Activated naive CD8-positive, alpha-beta T cell (primary cell): Measurements from ENCODE around the gene EVL.

Experiments used
- H3K27ac Mint-ChIP-seq: one replicate; pipeline ENCODE4 v1.8.0; 2021; ENCODE audit warnings: mixed read lengths
- H3K27me3 Mint-ChIP-seq: one replicate; pipeline ENCODE4 v1.8.0; 2021; ENCODE audit warnings: mixed read lengths
- H3K36me3 Mint-ChIP-seq: one replicate; pipeline ENCODE4 v1.8.0; 2021; ENCODE audit warnings: mixed read lengths
- H3K4me1 Mint-ChIP-seq: one replicate; pipeline ENCODE4 v1.8.0; 2021; ENCODE audit warnings: low read depth, mixed read lengths
- H3K4me3 Mint-ChIP-seq: one replicate; pipeline ENCODE4 v1.8.0; 2021; ENCODE audit warnings: mild to moderate bottlenecking, mixed read lengths
- H3K9me3 Mint-ChIP-seq: one replicate; pipeline ENCODE4 v1.8.0; 2021; ENCODE audit warnings: low read depth, mixed read lengths

The EVL gene

DNA sequence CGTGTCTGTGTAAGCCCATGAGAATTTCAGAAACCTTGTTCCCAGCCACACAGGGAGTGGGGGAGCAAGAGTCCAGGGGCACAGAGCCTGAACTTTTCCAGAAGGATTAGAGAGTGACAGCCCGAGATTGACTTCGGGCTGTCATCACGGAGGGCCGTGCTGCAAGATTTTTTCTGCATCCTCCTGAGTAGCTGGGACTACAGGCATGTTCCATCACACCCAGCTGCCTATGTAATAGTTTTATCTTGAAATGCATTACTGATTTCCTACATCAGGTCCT, 14.4 kb downstream of the EVL start:
- H3K36me3 Mint-ChIP-seq = peaks cover 10% of the 10 kb centered on the region
- H3K27me3 Mint-ChIP-seq = no peaks in the 10 kb centered on the region
- peaks cover 97% of the 10 kb centered on the region for H3K4me1 Mint-ChIP-seq
- no peaks in the 10 kb centered on the region for H3K9me3 Mint-ChIP-seq
- peak overlapping the region; percentile 88 for H3K4me3 Mint-ChIP-seq
- peak overlapping the region; percentile 99 for H3K27ac Mint-ChIP-seq

DNA sequence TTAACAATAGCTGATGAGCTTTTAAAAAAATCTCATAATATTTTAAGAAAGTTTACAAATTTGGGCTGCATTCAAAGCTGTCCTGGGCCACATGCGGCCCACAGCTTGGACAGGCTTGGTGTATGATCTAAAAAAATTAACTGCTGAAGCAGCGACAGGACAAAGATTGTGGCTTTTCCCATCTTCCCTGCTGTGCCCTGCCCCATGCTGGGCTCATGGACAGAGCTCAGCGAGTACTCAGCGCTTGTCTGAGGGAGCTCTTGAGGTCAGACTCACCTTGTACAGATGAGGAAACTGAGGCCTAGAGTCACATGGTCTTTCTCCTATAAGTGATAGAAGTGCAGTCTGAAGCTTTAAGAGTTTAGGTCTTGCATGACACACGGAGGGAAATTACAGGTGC, 15.0 kb downstream of the EVL start:
- Mint-ChIP-seq H3K36me3 (peaks cover 13% of the 10 kb centered on the region), H3K9me3 (no peaks in the 10 kb centered on the region), H3K4me3 (peak overlapping the region; percentile 88), H3K27ac (peak overlapping the region; percentile 99), H3K4me1 (peaks cover 97% of the 10 kb centered on the region), H3K27me3 (no peaks in the 10 kb centered on the region)

DNA sequence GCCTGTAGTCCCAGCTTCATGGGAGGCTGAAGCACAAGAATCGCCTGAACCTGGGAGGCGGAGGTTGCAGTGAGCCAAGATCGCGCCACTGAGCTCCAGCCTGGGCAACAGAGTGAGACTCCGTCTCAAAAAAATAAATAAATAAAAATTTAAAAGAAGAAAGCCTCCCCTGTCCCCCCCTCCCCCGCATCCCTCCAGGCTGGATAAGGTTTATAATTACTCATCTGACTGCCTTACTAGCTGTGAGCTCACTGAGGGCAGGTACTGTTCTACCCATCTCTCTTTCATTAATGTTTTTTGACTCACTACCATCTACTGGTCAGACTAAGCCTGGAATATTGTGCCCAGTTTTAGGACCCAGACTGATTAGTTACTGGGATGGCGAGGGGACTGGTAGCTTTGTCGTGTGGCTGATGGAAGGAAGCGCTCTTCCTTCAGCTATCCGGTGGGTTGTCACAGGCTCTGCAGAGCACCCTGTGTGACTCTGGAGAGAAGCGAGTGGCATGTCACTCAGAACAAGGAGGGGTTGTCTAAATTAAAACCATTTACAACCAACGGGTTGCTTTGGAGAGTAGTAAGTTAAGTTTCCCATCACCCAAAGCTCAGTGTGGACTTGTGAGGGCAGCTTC, 16.9 kb downstream of the EVL start:
- Mint-ChIP-seq H3K27ac (peak overlapping the region; percentile 99), H3K36me3 (peaks cover 21% of the 10 kb centered on the region)

DNA sequence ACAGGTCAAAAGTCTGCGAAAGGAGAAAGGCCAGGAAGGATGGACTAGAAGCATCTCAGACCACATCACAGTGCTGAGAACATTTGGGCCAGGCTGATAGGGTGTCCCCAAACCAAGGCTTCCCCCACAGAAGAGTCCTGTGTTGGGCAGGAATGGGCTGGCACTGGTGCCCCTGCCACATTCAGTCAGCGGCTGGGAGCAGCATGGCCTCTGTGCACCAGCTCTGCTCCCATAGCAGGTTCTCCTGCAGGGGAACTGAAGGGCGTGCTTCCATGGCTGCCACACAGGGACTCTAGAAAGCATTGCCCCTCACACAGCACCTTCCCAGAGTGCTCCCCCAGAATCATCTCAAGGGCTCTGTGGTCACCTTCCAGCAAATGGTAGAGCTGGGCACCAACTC, 17.5 kb downstream of the EVL start:
- Mint-ChIP-seq H3K27me3 (no peaks in the 10 kb centered on the region), H3K4me1 (peaks cover 95% of the 10 kb centered on the region), H3K27ac (peak overlapping the region; percentile 99), H3K9me3 (no peaks in the 10 kb centered on the region), H3K4me3 (peak overlapping the region; percentile 86), H3K36me3 (peaks cover 20% of the 10 kb centered on the region)

More for the DNA sequence above, 16.9 kb downstream of the EVL start:
- H3K4me1 Mint-ChIP-seq = peaks cover 96% of the 10 kb centered on the region
- H3K27me3 Mint-ChIP-seq = no peaks in the 10 kb centered on the region
- no peaks in the 10 kb centered on the region for H3K9me3 Mint-ChIP-seq
- H3K4me3 Mint-ChIP-seq = peak overlapping the region; percentile 86

DNA sequence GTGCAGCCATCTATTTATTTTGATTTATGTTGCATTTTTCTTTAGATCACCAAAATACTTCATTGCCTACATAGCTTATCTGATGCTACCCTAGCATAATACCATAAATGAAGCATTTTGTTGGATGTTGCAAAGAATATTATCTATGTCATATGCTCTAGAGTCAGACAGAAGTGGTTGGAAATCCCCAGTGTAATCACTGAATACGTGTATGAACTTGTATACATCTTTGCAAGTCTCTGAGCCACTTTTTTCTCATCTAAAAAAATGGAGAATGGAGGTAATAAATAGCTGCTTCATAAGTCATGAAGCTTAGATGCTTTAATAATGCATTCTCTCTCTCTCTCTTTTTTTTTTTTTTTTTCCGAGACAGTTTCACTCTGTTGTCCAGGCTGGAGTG, 18.5 kb downstream of the EVL start:
- H3K9me3 Mint-ChIP-seq = no peaks in the 10 kb centered on the region
- H3K27me3 Mint-ChIP-seq = no peaks in the 10 kb centered on the region
- H3K4me1 Mint-ChIP-seq = peaks cover 96% of the 10 kb centered on the region
- peak overlapping the region; percentile 99 for H3K27ac Mint-ChIP-seq
- H3K36me3 Mint-ChIP-seq = peaks cover 22% of the 10 kb centered on the region
- peak overlapping the region; percentile 86 for H3K4me3 Mint-ChIP-seq

DNA sequence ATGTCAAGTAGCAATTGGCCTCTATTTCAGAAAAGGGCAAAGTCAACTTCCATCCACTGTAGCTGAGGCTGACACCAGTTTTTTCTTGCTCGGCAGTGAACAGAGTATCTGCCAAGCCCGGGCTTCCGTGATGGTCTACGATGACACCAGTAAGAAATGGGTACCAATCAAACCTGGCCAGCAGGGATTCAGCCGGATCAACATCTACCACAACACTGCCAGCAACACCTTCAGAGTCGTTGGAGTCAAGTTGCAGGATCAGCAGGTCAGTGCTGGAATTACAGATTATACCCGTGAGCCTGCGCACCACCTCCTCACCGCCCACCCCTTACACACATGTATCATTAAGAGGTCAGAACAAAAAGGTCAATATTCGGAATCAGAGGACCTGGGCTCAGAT, 19.4 kb downstream of the EVL start:
- Mint-ChIP-seq H3K9me3 (no peaks in the 10 kb centered on the region), H3K27me3 (no peaks in the 10 kb centered on the region), H3K27ac (peak overlapping the region; percentile 99), H3K4me3 (peak overlapping the region; percentile 86), H3K36me3 (peaks cover 29% of the 10 kb centered on the region), H3K4me1 (peaks cover 96% of the 10 kb centered on the region)

DNA sequence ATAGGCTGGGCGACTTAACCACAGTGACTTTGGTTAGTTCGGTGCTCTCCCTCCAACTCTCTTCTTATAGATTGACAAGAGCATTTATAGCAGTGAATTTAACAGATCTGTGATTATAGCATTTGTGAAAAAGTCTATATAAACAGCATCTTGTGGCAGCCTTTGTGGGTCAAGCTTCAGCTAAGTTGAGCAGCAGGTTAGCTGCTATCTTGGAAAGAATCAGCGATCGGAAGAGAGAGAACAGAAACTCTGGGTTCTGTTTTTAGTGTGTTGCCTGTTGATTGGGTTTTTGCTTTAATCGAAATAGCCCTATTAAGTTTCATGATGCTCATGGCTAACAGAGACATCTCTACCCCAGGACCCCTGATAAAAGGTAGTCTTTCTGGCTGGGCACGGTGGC, 20.2 kb downstream of the EVL start:
- Mint-ChIP-seq H3K36me3 (peaks cover 34% of the 10 kb centered on the region), H3K9me3 (no peaks in the 10 kb centered on the region), H3K4me3 (peak overlapping the region; percentile 86), H3K27me3 (no peaks in the 10 kb centered on the region), H3K4me1 (peaks cover 96% of the 10 kb centered on the region), H3K27ac (peak overlapping the region; percentile 99)

DNA sequence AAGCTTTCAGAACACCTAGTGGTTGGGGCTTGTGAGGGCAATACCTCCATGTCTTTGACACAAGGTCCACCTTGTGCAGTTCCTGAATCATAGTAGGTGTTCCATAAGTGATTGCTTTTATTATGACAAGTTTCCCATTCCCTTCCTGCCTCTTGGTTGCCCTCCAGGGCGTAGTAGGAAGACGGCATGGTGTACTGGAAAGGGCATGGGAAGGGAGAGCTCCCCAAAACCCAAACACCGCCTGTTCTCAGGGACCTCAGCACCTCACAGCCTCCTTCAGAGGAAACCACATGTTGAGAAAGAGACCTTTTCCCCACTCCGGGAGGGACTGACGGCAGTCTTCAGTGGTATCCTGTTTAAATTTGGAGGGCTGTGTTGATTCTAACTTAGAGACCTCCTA, 21.1 kb downstream of the EVL start:
- H3K4me1 Mint-ChIP-seq = peaks cover 96% of the 10 kb centered on the region
- H3K27me3 Mint-ChIP-seq = no peaks in the 10 kb centered on the region
- H3K9me3 Mint-ChIP-seq = no peaks in the 10 kb centered on the region
- peaks cover 34% of the 10 kb centered on the region for H3K36me3 Mint-ChIP-seq
- H3K4me3 Mint-ChIP-seq = peak overlapping the region; percentile 69
- H3K27ac Mint-ChIP-seq = peak overlapping the region; percentile 99

DNA sequence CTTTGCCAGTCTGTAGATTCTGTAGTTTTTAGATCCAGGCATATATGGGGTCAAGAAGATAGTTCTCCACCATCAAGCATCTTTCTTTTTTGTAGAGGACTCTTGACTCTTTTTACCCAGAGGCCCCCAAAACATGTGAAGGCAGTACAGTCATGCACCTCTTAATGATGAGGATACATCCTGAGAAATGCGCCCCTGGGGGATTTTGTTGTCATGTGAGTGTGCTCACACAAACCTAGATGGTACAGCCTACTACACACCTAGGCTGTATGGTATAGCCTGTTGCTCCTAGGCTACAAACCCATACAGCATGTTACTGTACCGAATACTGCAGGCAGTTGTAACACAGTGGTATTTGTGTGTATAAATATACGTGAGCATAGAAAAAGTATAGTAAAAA, 23.0 kb downstream of the EVL start:
- peak overlapping the region; percentile 99 for H3K27ac Mint-ChIP-seq
- H3K4me3 Mint-ChIP-seq = peak overlapping the region; percentile 38
- H3K4me1 Mint-ChIP-seq = peaks cover 95% of the 10 kb centered on the region
- no peaks in the 10 kb centered on the region for H3K9me3 Mint-ChIP-seq
- H3K27me3 Mint-ChIP-seq = no peaks in the 10 kb centered on the region
- peaks cover 31% of the 10 kb centered on the region for H3K36me3 Mint-ChIP-seq

DNA sequence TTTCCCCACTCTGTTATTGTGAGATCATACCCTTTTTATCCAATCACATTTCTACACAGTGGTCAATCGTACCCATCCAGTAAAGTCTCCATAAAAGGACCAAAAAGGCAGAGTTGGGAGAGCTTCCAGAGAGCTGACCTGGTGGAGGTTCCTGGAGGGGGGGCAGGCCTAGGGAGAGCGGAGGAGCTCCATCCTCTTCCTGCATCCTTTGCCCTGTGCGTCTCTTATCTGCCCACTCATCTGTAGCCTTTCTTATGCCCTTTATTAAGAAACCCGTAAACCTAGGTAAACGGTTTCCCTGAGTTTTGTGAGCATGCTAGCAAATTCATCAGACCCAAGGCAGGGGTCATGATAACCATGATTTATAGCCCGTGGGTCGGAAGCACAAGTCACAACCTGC, 26.2 kb downstream of the EVL start:
- Mint-ChIP-seq H3K9me3 (no peaks in the 10 kb centered on the region), H3K27me3 (no peaks in the 10 kb centered on the region), H3K4me1 (peaks cover 96% of the 10 kb centered on the region), H3K27ac (peak overlapping the region; percentile 93), H3K36me3 (peaks cover 22% of the 10 kb centered on the region), H3K4me3 (peak overlapping the region; percentile 68)

DNA sequence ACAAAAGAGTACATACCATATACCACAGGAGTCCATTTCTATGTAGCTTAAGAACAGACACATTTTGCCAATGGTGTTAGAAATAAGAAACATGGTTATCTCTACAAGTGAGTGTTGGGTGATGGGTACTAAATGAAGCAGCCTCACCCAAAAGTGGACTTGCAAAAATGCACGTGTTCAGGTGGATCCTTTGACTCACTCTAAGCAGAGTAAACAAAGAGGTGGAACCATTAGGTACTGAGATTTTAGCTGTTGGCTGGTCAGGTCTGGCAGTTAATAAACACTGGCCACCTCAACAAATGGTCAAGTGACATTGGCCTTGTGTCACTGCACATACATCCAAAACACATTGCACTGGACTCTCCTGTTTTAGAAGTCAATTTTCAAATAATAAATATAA, 27.6 kb downstream of the EVL start:
- Mint-ChIP-seq H3K4me3 (peak overlapping the region; percentile 3), H3K27me3 (no peaks in the 10 kb centered on the region), H3K27ac (peak overlapping the region; percentile 93), H3K9me3 (no peaks in the 10 kb centered on the region), H3K36me3 (peaks cover 15% of the 10 kb centered on the region), H3K4me1 (peaks cover 97% of the 10 kb centered on the region)

DNA sequence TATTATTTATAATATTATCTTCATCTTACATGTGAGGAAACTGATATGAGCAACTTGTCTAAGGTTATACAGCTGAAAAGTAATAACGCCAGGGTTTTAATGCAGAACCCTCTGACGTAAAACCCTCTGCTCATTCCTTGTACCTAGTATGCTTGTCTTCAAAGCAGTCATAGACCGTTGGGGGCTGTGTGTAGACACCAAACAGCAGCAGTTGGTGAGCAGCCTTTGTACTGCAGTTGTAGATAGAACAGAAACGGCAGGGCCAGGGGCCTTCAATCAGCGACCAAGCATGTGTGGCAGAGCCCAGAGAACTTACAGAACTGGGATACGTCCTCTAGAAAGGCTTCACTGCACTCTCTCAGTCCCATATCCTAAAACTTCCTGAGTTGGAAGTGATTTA, 28.1 kb downstream of the EVL start:
- Mint-ChIP-seq H3K4me1 (peaks cover 97% of the 10 kb centered on the region), H3K27me3 (no peaks in the 10 kb centered on the region)

DNA sequence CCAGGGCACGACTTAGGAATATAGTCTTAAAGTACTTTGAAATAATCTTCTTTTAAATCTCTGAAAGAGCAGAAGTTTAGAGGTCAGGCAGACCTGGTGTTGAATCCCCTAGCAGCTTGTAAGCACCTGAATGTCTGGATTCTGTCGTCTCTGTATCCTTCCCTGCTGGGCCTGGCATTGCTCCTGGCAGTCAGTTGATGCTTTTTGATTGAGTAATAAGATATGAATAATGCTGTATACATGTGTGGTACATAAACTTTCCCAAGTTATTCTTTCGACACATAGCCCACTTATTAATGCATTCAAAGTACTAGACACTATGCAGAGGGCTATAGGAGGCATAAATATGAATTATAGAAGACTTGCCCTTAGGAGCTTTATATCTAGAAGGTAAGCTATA, 31.4 kb downstream of the EVL start:
- H3K4me1 Mint-ChIP-seq = peaks cover 92% of the 10 kb centered on the region
- H3K27ac Mint-ChIP-seq = peak overlapping the region; percentile 97
- no peaks in the 10 kb centered on the region for H3K27me3 Mint-ChIP-seq
- H3K9me3 Mint-ChIP-seq = no peaks in the 10 kb centered on the region
- no peak overlapping the region for H3K4me3 Mint-ChIP-seq
- peaks cover 16% of the 10 kb centered on the region for H3K36me3 Mint-ChIP-seq

More for the DNA sequence above, 28.1 kb downstream of the EVL start:
- H3K4me3 Mint-ChIP-seq = peak overlapping the region; percentile 61
- peak overlapping the region; percentile 97 for H3K27ac Mint-ChIP-seq
- H3K36me3 Mint-ChIP-seq = peaks cover 18% of the 10 kb centered on the region
- H3K9me3 Mint-ChIP-seq = no peaks in the 10 kb centered on the region

DNA sequence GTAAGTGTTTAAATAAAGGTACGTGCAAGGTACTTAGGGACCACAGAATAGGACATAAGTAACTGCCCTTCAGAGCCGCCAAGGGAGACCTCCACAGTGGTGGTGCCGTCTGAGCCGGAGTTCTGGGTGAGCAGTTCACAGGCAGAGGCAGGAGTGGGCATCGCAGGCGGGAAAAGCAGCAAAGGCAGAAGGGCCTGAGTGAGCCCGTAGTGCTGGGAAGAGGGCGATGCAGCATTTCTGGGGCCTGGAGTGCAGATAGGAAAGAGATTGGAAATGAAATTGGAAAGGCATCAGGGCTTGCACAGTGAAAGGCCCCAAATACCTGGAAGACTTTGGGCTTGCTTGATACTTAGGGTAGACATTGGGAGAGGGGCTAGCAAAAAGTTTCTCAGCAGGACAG, 32.9 kb downstream of the EVL start:
- Mint-ChIP-seq H3K4me3 (peak overlapping the region; percentile 48), H3K4me1 (peaks cover 93% of the 10 kb centered on the region), H3K36me3 (peaks cover 19% of the 10 kb centered on the region), H3K9me3 (no peaks in the 10 kb centered on the region), H3K27me3 (no peaks in the 10 kb centered on the region), H3K27ac (peak overlapping the region; percentile 97)

DNA sequence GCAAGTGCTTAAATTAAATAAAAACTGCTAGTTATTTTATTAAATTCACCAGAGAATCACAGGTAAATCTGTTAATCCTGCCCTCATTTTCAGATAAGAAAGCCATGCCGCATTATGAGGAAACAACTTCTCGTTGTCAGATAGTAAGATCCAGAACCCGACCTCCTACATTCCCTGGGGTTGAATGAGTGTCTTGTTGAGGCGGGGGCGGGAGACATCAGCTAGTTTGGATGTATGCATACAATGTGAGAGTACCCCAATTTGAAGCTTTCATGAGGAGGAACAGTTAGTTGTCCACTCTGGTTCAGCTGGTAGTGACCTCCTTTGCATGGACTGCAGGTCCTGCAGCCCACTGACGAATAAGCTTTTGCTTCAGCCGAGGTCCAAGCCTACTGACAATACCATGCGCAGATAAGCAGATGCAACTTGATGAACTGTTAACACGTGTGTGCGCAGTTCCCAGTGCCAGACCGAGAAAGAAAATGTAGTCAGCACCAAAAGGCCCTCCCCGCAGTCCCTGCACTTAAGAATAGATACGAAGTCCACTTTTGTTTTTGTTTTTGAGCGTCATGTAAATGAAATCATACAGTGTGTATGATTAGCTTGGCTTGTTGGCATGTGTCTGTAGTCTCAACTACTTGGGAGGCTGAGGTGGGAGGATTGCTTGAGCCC, 34.9 kb downstream of the EVL start:
- H3K36me3 Mint-ChIP-seq = peaks cover 20% of the 10 kb centered on the region

More for the DNA sequence above, 34.9 kb downstream of the EVL start:
- H3K27ac Mint-ChIP-seq = peak overlapping the region; percentile 97
- peaks cover 93% of the 10 kb centered on the region for H3K4me1 Mint-ChIP-seq
- peak overlapping the region; percentile 58 for H3K4me3 Mint-ChIP-seq
- no peaks in the 10 kb centered on the region for H3K9me3 Mint-ChIP-seq
- no peaks in the 10 kb centered on the region for H3K27me3 Mint-ChIP-seq
